Germinal center (tissue), 1 donor: Measurements from ENCODE around the gene BANF2.
"Not testable (repeated sequence)": the region's sequence is repeated elsewhere in the genome, so short reads cannot be mapped to it uniquely, and the experiment has no call there.

Source experiments
- DNase-seq: peaks from one replicate; pipeline ENCODE4 v3.0.0; 2012; ENCODE audit warnings: mixed read lengths, low spot score

The BANF2 gene

GRCh38 chr20:17683218-17684076 lies 16.3 kb upstream of the BANF2 start:
- DNase-seq, result no peak

- no peak for DNase-seq
Observed at GRCh38 chr20:17684077-17684888, 15.5 kb upstream of the BANF2 start.

GRCh38 chr20:17685168-17685567 lies 14.6 kb upstream of the BANF2 start:
- no peak for DNase-seq

GRCh38 chr20:17687800-17688199 lies 12.0 kb upstream of the BANF2 start:
- no peak for DNase-seq

- no peak for DNase-seq
Observed at GRCh38 chr20:17688965-17689364, 10.8 kb upstream of the BANF2 start.

GRCh38 chr20:17690144-17690543 lies 9.6 kb upstream of the BANF2 start:
- DNase-seq, result no peak

GRCh38 chr20:17691758-17692157 lies 8.0 kb upstream of the BANF2 start:
- DNase-seq, result no peak

GRCh38 chr20:17693444-17694001 lies 6.2 kb upstream of the BANF2 start:
- no peak for DNase-seq

GRCh38 chr20:17694767-17695166 lies 5.0 kb upstream of the BANF2 start:
- no peak for DNase-seq

- DNase-seq, result no peak
Observed at GRCh38 chr20:17696287-17696686, 3.5 kb upstream of the BANF2 start.

- no peak for DNase-seq
Observed at GRCh38 chr20:17697171-17697570, 2.6 kb upstream of the BANF2 start.

- no peak for DNase-seq
Observed at GRCh38 chr20:17698384-17698783, 1.4 kb upstream of the BANF2 start.

- no peak for DNase-seq
Observed at GRCh38 chr20:17700637-17701036, 871 bp downstream of the BANF2 start.

- no peak for DNase-seq
Observed at GRCh38 chr20:17701826-17702225, 2.1 kb downstream of the BANF2 start.

GRCh38 chr20:17704589-17705317 lies 5.0 kb downstream of the BANF2 start:
- no peak for DNase-seq

- DNase-seq, result no peak
Observed at GRCh38 chr20:17705916-17706315, 6.2 kb downstream of the BANF2 start.

GRCh38 chr20:17706632-17707031 lies 6.9 kb downstream of the BANF2 start:
- DNase-seq, result no peak

GRCh38 chr20:17707951-17708350 lies 8.2 kb downstream of the BANF2 start:
- not testable (repeated sequence) for DNase-seq

GRCh38 chr20:17708675-17709360 lies 9.1 kb downstream of the BANF2 start:
- DNase-seq, result no peak

- DNase-seq, result no peak
Observed at GRCh38 chr20:17709361-17710293, 9.9 kb downstream of the BANF2 start.
